Measurements from ENCODE around the gene BCL2L15. TPM values are rescaled to one million over a fixed set of nuclear protein-coding genes. Genes with fewer than 3 reads are reported as not detected.
"Not testable (repeated sequence)": the region's sequence is repeated elsewhere in the genome, so short reads cannot be mapped to it uniquely, and the experiment has no call there.

BCL2L15 gene
- total and polyA plus RNA-seq, 2 of the 8 experiments (the other 6 are each of a cell fraction or from before 2014, with no cell fraction given): 0.32 to 0.36 TPM

DNA sequence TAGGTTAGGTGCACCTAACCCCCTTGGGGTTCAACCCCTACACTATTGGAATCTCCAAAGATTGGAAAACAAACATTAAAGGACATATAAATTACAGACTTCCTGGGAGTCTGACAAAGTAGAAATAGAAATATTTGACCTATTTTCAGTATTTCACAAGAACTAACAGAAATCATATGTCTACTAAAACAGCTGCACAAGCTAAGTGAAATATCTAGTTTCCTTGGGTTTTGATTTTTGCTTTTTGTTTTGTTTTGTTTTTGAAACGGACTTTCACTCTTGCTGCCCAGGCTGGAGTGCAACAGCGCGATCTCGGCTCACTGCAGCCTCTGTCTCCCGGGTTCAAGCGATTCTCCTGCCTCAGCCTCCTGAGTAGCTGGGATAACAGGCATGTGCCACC, 34.7 kb downstream of the BCL2L15 start:
- H3K23ac ChIP-seq (ENCODE audit: insufficient read length); H3K36me3 ChIP-seq (ENCODE audit: control insufficient read depth in 2 of 4, insufficient read depth in 4 of 4, low read length in 3 of 4); H4K20me1 ChIP-seq (replicated peaks in 1 of 2; ENCODE audit: control insufficient read depth in 1 of 2, insufficient read depth in 2 of 2, low read length in 2 of 2); FAIRE-seq; POLR2A ChIA-PET (ENCODE audit: partially characterized antibody); H4K5ac ChIP-seq (ENCODE audit: insufficient read length, low read depth, low read length); H3K14ac ChIP-seq (ENCODE audit: insufficient read length); H3K79me2 ChIP-seq (ENCODE audit: control insufficient read depth in 1 of 2, insufficient read depth in 2 of 2, low read length in 2 of 2); H3K79me1 ChIP-seq (ENCODE audit: low read depth, low read length); H3K4me1 ChIP-seq (replicated peaks in 1 of 4; ENCODE audit: control insufficient read depth in 3 of 4, insufficient read depth in 4 of 4, low read length in 3 of 4); H3K23me2 ChIP-seq (ENCODE audit: low read depth, low read length); H2BK5ac ChIP-seq (ENCODE audit: low read depth, low read length); H3K56ac ChIP-seq (replicated peaks; ENCODE audit: insufficient read length, low read depth, low read length); DNase-seq (ENCODE audit: low read depth in 1 of 2, low spot score in 2 of 2); H2BK12ac ChIP-seq (ENCODE audit: low read depth, low read length); H4K91ac ChIP-seq (replicated peaks; ENCODE audit: insufficient read length, low read length); CTCF ChIA-PET (ENCODE audit: partially characterized antibody); H2BK120ac ChIP-seq (replicated peaks; ENCODE audit: low read depth, low read length); H3K4me3 ChIP-seq (ENCODE audit: extremely low read depth in 1 of 4, insufficient read depth in 2 of 4, low read depth in 3 of 4, low read length in 4 of 4); H3K9me3 ChIP-seq (ENCODE audit: insufficient read depth in 2 of 2, low read depth in 1 of 2, low read length in 1 of 2); H3K9ac ChIP-seq (replicated peaks in 1 of 4; ENCODE audit: extremely low read depth in 1 of 4, low read depth in 3 of 4, low read length in 3 of 4); H3K27me3 ChIP-seq (replicated peaks in 1 of 4; ENCODE audit: control insufficient read depth in 3 of 4, extremely low read depth in 1 of 4, insufficient read depth in 3 of 4, low read length in 3 of 4); H2BK20ac ChIP-seq (ENCODE audit: low read length); H4K8ac ChIP-seq (ENCODE audit: extremely low read depth, insufficient read depth, low read length); H2AK5ac ChIP-seq (ENCODE audit: low read depth, low read length); H2BK15ac ChIP-seq (ENCODE audit: low read length); H3K4ac ChIP-seq (replicated peaks; ENCODE audit: insufficient read length, low read depth, low read length); H3K4me2 ChIP-seq (ENCODE audit: insufficient read depth in 1 of 2, low read depth in 2 of 2, low read length in 2 of 2); H2AFZ ChIP-seq (ENCODE audit: low read length); H3K27ac ChIP-seq (ENCODE audit: low read depth, low read length); H3K18ac ChIP-seq (ENCODE audit: extremely low read depth, low read length): not testable (repeated sequence)
- WGBS, 2 experiments (ENCODE audit: extremely low coverage in 1 of 2, insufficient coverage in 1 of 2, insufficient read length in 1 of 2, insufficient replicate concordance in 2 of 2, low coverage in 1 of 2, low lambda C conversion rate in 2 of 2, missing lambda C conversion rate in 1 of 2): 100% methylated on average over 6 of the region's 6 CpGs; no CpG with 5 or more reads in 1 of the 2 experiments
